Muscle of back (tissue), 11 donors: ENCODE measurements around the gene SIX6. TPM values are rescaled to one million over a fixed set of nuclear protein-coding genes. Genes with fewer than 3 reads are reported as not detected.

Experiments
- DNase-seq, 3 donors: peaks; one replicate each; pipeline versions ENCODE4 v3.0.0 to v3.0.0-alpha.2; 2013
- polyA plus RNA-seq, 10 donors: library from polyadenylated mRNA; unstranded; fragments of 120-200 nt; gene quantifications; one replicate each; pipeline ENCODE4 v1.2.1, GENCODE V29; 2013; ENCODE audit not compliant: insufficient read length in 10 of 10

SIX6 gene
- polyA plus RNA-seq, 10 donors: 0.07 to 0.10 TPM; not detected in 8

- peak in 1 of 3 donors; percentile 33 for DNase-seq
These were observed 4.1 kb downstream of the SIX6 start for GRCh38 chr14:60512973-60513571.

GRCh38 chr14:60514378-60514740 is 5.4 kb downstream of the SIX6 start:
- DNase-seq: no peak

- DNase-seq: peak in 2 of 3 donors; percentile 42 to 84
These were observed 6.0 kb downstream of the SIX6 start for GRCh38 chr14:60514741-60515491.

- peak in 2 of 3 donors; percentile 46 to 79 for DNase-seq
These were observed 6.8 kb downstream of the SIX6 start for GRCh38 chr14:60515511-60516289.

GRCh38 chr14:60532442-60532841 is 23.5 kb downstream of the SIX6 start:
- no peak for DNase-seq

GRCh38 chr14:60537663-60538062 is 28.7 kb downstream of the SIX6 start:
- no peak for DNase-seq

GRCh38 chr14:60544659-60545058 is 35.7 kb downstream of the SIX6 start:
- no peak for DNase-seq

GRCh38 chr14:60553808-60554207 is 44.9 kb downstream of the SIX6 start:
- DNase-seq: no peak

GRCh38 chr14:60561845-60562746 is 53.1 kb downstream of the SIX6 start:
- DNase-seq: peak; percentile 68 to 89 (median 78)

Other genes starting within 250 kb of the SIX6 start
- 1 to 10 TPM in 7 of 10 donors, under 1 TPM in 3; 0.78 to 3.1 (median 1.4) TPM for gene C14orf39, start 23.1 kb upstream of the SIX6 start, polyA plus RNA-seq
- gene SIX1, start 140.3 kb downstream of the SIX6 start, polyA plus RNA-seq: 10 to 100 TPM; 47.6 to 79.7 (median 60.4) TPM
- gene SIX4, start 215.2 kb downstream of the SIX6 start, polyA plus RNA-seq: 10 to 100 TPM; 13.6 to 25.6 (median 17.7) TPM
- gene MNAT1, start 225.6 kb downstream of the SIX6 start, polyA plus RNA-seq: 10 to 100 TPM; 39.8 to 59.1 (median 50.0) TPM